Panc1 (cell line): Measurements from ENCODE around the gene ABCB4.

Experiments used
- TF ChIP-seq, protein P1 (sequence below): fragments of 450-650 bp; IDR thresholded peaks from 2 replicates; pipeline ENCODE4 v1.5.1; 2017; ENCODE audit warnings: mild to moderate bottlenecking
- TF ChIP-seq, protein P2 (sequence below), 2 experiments: IDR thresholded peaks; 2 replicates each; pipeline ENCODE4 v1.6.1; 2011 to 2012; ENCODE audit warnings: low read depth in 2 of 2, control low read depth in 1 of 2, low read length in 1 of 2, mild to moderate bottlenecking in 1 of 2, moderate library complexity in 1 of 2; ENCODE audit not compliant: insufficient read depth in 1 of 2

- TF ChIP-seq, protein P1, sequence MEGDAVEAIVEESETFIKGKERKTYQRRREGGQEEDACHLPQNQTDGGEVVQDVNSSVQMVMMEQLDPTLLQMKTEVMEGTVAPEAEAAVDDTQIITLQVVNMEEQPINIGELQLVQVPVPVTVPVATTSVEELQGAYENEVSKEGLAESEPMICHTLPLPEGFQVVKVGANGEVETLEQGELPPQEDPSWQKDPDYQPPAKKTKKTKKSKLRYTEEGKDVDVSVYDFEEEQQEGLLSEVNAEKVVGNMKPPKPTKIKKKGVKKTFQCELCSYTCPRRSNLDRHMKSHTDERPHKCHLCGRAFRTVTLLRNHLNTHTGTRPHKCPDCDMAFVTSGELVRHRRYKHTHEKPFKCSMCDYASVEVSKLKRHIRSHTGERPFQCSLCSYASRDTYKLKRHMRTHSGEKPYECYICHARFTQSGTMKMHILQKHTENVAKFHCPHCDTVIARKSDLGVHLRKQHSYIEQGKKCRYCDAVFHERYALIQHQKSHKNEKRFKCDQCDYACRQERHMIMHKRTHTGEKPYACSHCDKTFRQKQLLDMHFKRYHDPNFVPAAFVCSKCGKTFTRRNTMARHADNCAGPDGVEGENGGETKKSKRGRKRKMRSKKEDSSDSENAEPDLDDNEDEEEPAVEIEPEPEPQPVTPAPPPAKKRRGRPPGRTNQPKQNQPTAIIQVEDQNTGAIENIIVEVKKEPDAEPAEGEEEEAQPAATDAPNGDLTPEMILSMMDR: no peak
- TF ChIP-seq, protein P2, sequence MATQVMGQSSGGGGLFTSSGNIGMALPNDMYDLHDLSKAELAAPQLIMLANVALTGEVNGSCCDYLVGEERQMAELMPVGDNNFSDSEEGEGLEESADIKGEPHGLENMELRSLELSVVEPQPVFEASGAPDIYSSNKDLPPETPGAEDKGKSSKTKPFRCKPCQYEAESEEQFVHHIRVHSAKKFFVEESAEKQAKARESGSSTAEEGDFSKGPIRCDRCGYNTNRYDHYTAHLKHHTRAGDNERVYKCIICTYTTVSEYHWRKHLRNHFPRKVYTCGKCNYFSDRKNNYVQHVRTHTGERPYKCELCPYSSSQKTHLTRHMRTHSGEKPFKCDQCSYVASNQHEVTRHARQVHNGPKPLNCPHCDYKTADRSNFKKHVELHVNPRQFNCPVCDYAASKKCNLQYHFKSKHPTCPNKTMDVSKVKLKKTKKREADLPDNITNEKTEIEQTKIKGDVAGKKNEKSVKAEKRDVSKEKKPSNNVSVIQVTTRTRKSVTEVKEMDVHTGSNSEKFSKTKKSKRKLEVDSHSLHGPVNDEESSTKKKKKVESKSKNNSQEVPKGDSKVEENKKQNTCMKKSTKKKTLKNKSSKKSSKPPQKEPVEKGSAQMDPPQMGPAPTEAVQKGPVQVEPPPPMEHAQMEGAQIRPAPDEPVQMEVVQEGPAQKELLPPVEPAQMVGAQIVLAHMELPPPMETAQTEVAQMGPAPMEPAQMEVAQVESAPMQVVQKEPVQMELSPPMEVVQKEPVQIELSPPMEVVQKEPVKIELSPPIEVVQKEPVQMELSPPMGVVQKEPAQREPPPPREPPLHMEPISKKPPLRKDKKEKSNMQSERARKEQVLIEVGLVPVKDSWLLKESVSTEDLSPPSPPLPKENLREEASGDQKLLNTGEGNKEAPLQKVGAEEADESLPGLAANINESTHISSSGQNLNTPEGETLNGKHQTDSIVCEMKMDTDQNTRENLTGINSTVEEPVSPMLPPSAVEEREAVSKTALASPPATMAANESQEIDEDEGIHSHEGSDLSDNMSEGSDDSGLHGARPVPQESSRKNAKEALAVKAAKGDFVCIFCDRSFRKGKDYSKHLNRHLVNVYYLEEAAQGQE (IDR thresholded peaks at IDR 0.05; ENCODE audit: insufficient read depth in 1 of 2, low read depth in 2 of 2, low read length in 1 of 2): no peak
These were observed 11.5 kb downstream of the ABCB4 start for GRCh38 chr7:87463982-87464381.
